HG03432 (cell line): ENCODE results near the gene PHACTR2.
"Not testable (repeated sequence)": the region's sequence is repeated elsewhere in the genome, so short reads cannot be mapped to it uniquely, and the experiment has no call there.

ENCODE experiments used
- ATAC-seq: cut with Tn5 transposase; IDR thresholded peaks from one replicate; pipeline ENCODE4 v1.9.1; 2021; ENCODE audit warnings: mild to moderate bottlenecking, moderate library complexity; ENCODE audit not compliant: unreplicated experiment

The PHACTR2 gene

DNA sequence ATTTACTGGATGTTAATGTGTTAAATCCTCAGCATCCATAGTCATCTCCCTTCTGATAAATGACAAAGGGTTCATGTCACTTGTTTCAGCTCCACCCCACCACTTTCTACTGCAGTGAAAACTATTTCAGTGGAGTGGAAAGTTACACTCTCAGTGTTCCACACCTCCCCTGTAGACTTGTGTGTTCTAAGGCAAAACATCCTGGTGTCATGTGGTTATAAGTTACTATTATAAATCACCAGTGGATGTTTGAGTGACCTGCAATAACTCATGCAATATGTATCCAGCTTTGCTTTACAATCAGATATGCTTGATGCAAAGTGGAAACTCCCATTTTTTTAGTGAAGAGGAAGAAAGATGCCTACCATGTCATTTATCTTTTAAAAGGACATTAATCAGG lies 83.3 kb downstream of the PHACTR2 start:
- no peak for ATAC-seq

DNA sequence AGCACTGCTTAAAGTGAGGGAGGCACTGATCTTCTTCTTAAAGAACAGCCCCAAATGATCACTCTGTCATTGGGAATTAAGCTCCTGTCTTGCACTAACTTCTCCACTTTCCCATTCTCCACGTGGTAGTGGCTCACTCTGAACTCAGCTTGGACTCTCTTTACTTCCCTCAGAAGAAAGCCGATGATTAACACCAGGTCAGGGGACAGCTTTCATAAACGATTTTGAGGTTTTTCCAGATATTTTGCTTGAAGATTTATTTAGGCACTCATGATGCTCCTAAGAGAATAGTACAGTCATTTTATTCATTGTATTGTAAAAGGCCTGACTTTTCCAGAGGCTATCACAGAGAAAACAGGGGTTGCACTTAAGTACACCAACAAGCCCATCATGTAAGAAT lies 84.4 kb downstream of the PHACTR2 start:
- no peak for ATAC-seq

DNA sequence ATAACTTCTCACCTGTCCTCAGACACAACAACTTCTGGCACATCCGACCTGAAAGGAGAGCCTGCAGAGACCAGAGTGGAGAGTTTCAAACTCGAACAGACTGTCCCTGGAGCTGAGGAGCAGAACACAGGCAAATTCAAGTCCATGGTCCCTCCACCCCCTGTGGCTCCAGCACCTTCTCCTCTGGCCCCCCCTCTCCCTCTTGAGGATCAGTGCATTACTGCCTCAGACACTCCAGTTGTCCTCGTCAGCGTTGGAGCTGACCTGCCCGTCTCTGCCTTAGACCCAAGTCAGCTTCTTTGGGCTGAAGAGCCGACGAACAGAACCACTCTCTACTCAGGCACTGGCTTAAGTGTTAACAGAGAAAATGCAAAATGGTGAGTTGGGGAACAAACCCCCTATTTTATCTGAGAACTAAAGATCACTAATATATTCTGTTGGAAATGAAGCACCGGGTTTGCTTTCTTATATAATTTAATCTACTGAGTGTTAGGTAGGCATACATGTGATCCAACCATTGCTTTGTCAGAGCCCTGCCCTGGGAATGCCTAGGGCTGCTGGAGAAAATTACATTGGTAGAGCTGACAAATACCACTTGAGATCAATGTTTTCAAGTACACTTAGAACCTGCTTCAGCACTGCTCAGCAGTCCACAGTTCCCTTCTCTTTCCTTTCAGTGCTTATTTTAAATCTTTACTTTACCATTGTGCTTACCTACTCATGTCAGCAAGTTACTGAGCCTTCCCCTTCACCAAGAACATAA lies 87.8 kb downstream of the PHACTR2 start:
- no peak for ATAC-seq

DNA sequence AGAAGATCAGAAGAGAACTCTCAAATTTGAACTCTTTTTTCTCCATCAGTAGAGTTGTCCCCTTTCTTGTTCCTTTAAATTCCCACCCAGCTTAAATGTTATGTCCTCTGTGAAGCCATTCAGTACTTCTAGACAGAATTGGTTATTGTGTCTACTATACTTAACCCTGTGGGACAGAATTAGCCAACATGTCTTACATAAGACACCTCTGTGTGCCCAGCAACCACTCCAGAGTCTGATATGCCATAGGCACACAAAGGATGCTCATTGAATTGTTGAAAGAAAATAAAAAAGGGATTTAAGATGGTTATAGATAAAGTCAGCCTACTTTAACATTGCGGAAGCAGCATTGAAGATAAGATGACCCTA lies 88.4 kb downstream of the PHACTR2 start:
- ATAC-seq = no peak

DNA sequence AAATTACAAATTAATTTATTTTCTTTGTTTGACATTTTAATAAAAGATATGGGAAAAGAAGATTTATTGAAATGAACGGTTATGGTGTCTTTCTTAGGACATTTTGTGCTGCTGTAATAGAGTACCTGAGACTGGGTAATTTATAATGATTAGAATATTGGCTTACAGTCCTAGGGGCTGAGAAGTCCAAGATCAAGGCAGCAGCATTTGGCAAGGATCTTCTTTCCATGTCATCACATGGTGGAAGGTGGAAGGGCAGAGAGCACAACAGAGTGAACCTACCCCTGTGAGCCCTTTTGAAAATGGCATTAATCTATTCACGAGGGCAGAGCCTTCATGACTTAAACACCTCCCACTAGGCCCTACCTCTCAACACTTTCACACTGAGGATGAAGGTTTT lies 89.7 kb downstream of the PHACTR2 start:
- ATAC-seq = no peak

DNA sequence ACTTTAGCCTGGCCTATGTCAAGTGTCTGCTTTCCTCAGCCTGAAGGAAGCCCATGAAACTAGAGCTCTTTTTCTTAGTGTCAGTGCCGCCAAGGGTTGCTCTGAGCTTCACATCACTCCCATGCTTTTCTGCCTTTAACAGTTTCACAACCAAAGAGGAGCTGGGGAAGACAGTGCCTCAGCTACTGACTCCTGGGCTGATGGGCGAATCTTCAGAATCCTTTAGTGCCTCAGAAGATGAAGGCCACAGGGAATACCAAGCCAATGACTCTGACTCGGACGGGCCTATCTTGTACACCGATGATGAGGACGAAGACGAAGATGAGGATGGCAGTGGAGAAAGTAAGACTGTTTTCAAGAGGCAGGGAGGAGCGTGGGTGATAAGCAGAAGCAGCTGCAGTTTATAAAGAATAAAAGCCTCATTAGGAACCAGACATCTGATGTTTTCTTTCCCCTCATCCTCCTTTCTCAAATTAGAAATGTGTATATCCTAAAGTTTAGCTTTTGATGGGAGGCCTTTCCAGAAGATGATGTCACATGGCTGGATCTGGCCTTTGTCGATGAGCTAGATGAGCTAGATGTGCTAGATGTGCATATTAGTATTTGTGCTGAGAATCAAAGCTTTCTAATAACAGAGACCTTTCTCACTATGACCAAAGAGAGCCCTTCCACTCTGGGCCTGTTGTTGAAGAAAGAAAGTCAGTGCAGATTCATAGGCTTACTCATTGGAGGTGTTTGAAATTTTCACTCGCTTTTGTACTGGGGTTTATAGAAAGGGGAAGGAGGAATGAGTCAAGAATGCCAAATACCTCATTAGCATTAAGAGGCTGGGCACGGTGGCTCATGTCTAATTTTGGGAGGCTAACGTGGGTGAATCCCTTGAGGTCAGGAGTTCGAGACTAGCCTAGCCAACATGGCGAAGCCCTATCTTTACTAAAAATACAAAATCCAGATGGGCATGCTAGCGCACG lies 94.6 kb downstream of the PHACTR2 start:
- no peak for ATAC-seq

DNA sequence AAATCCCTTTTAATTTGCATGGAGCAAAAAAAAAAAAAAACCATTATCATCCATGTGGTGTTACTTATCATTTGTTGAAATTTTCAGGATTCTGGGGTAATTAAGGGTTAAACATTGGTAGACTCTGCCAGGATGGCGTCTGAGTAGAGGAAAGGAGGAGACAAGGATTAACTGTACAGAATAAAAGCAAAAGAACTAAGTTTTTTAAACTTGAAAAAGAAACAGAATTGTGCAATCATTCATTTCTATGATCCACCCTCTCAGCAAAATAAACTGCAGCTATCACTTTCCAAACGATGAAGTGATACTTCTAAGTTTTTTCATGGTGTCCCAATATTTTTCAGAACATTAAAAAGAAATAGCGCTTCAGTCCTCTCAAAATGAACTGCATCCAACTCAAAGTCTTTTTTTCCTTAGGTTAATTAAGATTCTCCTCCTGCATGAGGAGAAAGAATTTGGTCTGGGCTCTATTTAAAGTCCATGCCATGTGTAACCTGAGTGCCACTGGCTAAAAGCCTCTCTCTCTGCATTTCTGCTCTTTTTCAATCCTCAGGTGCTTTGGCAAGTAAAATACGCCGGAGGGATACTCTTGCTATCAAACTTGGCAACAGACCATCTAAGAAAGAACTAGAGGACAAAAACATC lies 95.9 kb downstream of the PHACTR2 start:
- ATAC-seq = no peak

DNA sequence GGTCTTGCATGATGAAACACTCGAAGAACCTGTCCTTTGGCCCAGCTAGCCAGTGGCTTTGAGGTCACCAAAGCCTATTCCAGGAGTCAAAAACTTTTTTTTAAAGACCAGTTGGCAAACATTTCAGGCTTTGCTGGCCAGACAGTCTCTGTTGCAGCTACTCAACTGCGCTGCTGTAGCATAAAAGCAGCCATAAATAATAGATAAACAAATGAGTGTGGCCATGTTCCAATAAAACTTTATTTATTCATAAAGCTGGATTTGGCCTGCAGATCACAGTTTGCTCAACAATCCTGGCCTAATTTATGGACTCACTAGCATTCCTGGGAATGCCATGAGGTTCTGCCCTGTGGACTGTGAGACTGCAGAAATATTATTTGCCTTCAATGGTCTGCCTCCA lies 96.6 kb downstream of the PHACTR2 start:
- ATAC-seq = no peak

DNA sequence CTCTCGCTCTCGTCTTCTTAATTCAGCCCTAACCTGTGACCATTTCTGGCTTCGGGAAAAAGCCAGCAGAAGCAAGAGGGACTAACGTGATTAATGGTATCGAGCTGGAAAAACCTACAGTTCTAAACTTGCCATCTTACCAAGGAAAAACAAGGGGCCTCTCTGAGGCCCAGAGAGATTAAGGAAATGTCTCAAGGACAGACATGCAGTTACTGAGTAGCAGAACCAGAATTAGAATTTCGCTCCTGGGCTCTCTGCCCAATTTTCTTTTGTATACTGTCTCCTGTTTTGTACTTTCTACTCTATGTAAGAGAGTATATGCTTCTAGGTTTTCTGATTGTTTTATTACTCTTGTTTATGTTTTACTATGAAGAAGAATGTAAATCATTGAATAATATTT lies 97.6 kb downstream of the PHACTR2 start:
- no peak for ATAC-seq

DNA sequence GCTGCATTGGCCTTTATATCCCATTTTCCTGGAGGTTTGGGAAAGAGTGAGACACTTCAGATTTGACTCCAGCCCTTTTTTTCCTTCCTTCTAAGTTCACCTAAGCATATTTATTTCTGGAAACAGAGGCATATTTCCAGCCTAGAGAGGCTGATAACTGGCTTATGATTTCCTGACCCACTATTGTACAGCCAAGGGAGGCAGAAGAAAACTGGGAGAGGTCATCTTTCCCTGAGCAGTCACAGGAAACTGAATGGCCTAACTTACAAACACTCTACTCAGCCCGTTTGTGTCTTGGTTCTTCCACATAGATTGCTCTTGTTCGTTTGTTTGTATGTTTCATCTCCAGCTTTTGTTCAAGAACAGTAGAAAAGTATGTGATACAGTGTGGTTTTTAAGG lies 101.2 kb downstream of the PHACTR2 start:
- ATAC-seq = no peak

DNA sequence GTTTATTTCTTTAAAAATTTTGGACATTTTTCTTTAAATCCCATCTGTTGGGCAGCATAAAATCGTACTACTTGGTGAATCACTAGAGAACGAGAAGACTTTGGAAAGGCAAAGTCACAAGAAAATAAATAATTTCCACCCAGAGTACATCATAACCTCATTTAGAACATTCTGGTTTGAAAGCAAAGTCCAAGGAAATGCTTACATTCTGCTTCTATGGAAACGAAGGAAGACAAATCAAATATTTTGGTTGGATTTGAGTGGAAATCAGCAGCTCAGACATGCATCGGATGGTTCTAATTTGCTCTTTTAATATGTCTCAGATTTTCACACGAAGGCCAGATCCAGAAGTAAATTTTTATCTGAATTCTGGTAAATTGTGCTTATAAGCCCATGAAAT lies 104.7 kb downstream of the PHACTR2 start:
- no peak for ATAC-seq

DNA sequence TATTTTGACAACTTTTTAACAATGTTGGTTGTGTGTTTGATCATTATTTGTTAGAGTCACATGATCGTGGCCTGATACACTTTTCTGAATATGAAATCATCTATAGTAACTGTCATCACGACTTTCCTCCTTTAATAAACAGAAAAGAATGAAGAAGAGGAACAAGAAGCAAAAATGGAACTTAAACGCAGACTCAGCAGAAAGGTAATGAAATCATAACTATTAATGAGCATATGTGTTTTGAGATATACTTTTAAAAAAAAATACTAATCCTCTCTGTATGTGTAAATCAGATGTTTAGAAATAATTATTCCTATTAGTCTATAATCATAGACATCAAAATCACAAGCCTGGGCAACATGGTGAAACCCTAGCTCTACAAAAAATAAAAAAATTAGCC lies 105.3 kb downstream of the PHACTR2 start:
- no peak for ATAC-seq

DNA sequence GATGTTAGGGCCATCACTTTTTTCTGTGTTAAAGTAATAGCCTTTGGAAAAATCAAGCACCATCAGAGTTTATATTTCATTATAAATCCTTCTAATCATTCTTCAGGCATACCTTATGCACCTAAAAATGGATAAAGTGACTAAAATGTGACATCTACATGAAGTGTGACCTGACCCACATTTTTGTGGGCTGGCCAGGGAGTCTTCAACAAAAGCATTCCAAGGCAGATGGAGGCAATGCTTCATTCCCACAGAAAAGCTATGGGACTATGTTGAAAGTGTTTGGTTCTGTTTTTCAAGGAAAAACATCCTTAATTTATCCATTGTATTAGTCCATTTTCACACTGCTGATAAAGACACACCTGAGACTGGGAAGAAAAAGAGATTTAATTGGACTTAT lies 106.6 kb downstream of the PHACTR2 start:
- no peak for ATAC-seq

DNA sequence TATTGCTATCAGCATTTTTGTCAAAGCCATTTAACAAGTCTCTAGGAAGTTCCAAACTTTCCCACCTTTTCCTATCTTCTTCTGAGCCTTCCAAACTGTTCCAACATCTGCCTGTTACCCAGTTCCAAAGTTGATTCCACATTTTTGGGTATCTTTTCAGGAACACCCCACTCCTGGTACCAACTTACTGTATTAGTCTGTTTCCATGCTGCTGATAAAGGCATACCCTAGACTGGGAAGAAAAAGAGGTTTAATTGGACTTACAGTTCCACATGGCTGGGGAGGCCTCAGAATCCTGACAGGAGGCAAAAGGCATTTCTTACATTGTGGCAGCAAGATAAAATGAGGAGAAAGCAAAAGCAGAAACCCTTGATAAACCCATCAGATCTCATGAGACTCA lies 108.6 kb downstream of the PHACTR2 start:
- not testable (repeated sequence) for ATAC-seq

DNA sequence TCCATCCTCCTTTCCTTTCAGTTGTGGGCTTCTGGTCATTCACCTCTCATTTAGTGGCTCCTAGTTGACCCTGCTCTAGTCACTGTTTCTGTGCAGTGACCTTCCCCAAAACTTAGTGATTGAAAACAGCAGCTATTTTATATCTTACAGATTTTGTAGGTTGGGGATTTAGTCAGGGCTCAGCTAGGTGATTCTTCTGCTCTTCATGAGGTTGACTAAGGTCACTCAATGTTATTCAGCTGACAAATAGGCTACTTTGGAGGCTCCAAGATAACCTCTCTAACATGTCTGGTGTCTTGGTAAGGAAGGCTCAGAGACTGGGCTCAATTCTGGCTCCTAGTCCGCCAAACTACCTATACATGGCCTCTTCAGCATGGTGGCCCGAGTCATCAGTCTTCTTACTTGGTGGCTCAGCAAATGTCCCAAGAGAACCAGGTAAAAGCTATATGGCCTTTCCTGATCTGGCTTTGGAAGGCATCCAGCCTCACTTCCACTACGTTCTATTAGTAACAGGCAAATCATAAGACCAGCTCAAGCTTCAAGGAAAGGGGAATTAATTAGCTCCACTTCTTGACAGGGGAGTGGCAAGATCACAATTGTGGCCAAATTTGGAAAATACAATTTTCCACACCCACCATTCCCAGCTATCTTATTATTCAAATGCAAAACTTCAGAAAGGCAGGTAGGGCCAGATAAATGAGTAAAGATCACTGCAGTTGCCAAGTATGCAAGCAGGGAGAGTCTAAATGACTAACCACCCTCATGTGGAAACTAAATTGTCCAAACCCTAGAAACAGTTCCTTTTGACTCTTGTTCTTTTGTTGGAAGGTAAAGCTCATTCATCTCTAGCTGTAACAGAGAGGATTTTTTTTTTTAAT lies 114.9 kb downstream of the PHACTR2 start:
- ATAC-seq = no peak

DNA sequence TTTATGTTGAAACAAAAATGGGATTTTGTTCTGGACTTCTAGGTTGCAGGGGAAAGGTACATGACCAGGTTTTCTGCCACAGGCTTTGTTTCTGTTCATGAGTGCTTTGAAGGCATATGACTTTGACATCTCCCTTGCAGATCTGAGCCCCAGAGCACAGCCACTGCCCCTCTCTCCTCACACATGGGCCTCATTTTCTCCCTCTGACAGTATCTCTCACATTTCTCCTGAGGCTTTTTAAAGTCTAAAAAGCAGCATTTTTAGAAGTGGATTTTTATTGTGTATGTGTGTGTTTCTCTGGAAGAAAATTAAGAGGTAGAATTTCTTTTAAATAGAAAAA lies 115.5 kb downstream of the PHACTR2 start:
- ATAC-seq = no peak

DNA sequence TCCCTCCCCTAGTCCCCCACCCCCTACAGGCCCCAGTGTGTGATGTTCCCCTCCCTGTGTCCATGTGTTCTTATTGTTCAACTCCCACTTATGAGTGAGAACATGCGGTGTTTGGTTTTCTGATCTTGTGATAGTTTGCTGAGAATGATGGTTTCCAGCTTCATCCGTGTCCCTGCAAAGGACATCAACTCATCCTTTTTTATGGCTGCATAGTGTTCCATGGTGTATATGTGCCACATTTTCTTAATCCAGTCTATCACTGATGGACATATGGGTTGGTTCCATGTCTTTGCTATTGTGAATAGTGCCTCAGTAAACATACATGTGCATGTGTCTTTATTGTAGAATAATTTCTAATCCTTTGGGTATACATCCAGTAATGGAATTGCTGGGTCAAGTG lies 118.8 kb downstream of the PHACTR2 start:
- ATAC-seq = not testable (repeated sequence)

DNA sequence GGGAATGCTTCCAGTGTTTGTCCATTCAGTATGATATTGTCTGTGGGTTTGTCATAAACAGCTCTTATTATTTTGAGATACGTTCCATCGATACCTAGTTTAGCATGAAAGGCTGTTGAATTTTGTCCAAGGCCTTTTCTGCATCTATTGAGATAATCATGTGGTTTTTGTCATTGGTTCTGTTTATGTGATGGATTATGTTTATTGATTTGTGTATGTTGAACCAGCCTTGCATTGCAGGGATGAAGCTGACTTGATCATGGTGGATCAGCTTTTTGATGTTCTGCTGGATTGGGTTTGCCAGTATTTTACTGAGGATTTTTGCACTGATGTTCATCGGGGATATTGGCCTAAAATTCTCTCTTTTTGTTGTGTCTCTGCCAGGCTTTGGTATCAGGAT lies 120.7 kb downstream of the PHACTR2 start:
- not testable (repeated sequence) for ATAC-seq

DNA sequence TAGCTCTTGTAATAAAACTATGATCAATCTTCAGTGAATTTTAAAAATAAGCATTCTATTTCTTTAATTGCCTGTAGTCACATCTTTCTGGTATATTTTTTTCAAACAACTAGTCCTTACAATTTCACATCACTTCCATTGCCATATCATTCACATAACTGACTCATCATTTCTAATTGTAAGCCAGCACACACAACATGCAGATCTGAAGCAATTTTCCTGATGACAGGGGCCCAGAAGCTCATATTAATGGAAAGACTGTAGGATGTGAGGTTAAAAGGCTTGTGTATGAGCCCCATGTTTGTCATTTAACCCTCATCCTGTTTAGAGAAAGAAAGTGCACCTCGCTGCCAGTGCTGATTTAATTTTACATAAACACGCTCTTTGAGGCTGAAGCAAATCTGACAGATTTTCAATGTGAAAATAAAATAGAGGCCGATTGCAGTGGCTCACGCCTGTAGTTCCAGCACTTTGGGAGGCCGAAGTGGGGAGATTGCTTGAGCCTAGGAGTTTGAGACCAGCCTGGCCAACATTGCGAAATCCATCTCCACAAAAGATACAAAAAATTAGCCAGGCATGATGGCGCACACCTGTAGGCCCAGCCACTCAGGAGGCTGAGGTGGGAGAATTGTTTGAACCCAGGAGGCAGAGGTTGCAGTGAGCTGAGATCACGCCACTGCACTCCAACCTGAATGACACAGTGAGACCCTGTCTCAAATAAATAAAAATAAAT lies 125.2 kb downstream of the PHACTR2 start:
- ATAC-seq = no peak
